ENCODE results near the gene PRKCQ.
"Not testable (repeated sequence)": the region's sequence is repeated elsewhere in the genome, so short reads cannot be mapped to it uniquely, and the experiment has no call there.

Gene PRKCQ

GRCh38 chr10:6592080-6592479 is 12.0 kb upstream of the PRKCQ start:
- no peak overlapping the region for H3K9ac ChIP-seq (ENCODE audit: low read length)
- no peak overlapping the region for H3K4me3 ChIP-seq (ENCODE audit: low read length)
- H3K4me1 ChIP-seq (ENCODE audit: control insufficient read depth, insufficient read depth, low read length): no peaks in the 10 kb centered on the region
- H3K36me3 ChIP-seq (ENCODE audit: control insufficient read depth, insufficient read depth, low read length, severe bottlenecking): no peaks in the 10 kb centered on the region
- DNase-seq (ENCODE audit: low read depth): no peak
- H3K27me3 ChIP-seq (replicated peaks; ENCODE audit: control insufficient read depth, insufficient read depth, low read length): peaks cover 27% of the 10 kb centered on the region
- no peaks in the 10 kb centered on the region for H3K9me3 ChIP-seq (ENCODE audit: control insufficient read depth, low read length)

DNA sequence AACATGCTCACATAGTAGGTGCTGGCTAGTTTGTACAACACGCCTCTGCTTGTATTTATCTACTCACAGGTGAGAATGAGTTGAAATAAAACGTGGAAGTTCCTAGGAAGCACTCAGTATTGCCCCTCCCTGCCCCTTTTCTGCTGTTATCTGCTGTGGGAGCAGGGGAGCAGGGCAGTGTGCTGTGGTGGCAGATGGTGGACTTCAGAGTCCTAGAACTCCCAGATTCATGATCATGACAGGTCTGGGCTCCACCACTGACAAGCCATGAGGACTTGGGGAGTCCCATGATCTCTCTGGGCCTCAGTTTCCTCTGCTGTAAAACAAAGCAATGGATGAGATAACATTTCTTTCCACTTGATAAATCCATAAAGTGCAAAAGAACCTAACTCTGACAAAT is 11.6 kb upstream of the PRKCQ start:
- Histone ChIP-seq H3K36me3 (ENCODE audit: control insufficient read depth, insufficient read depth, low read length, severe bottlenecking) (no peaks in the 10 kb centered on the region), H3K4me3 (ENCODE audit: low read length) (no peak overlapping the region), H3K27me3 (replicated peaks; ENCODE audit: control insufficient read depth, insufficient read depth, low read length) (peaks cover 27% of the 10 kb centered on the region), H3K4me1 (ENCODE audit: control insufficient read depth, insufficient read depth, low read length) (no peaks in the 10 kb centered on the region), H3K9me3 (ENCODE audit: control insufficient read depth, low read length) (no peaks in the 10 kb centered on the region), H3K9ac (ENCODE audit: low read length) (no peak overlapping the region)
- DNase-seq (ENCODE audit: low read depth): no peak

- H3K9ac ChIP-seq (ENCODE audit: low read length): no peak overlapping the region
- H3K4me1 ChIP-seq (ENCODE audit: control insufficient read depth, insufficient read depth, low read length): no peaks in the 10 kb centered on the region
- no peaks in the 10 kb centered on the region for H3K9me3 ChIP-seq (ENCODE audit: control insufficient read depth, low read length)
- H3K4me3 ChIP-seq (ENCODE audit: low read length): no peak overlapping the region
- H3K36me3 ChIP-seq (ENCODE audit: control insufficient read depth, insufficient read depth, low read length, severe bottlenecking): no peaks in the 10 kb centered on the region
- peaks cover 27% of the 10 kb centered on the region for H3K27me3 ChIP-seq (replicated peaks; ENCODE audit: control insufficient read depth, insufficient read depth, low read length)
- no peak for DNase-seq (ENCODE audit: low read depth)
Measured at GRCh38 chr10:6590100-6590499, 10.0 kb upstream of the PRKCQ start.

DNA sequence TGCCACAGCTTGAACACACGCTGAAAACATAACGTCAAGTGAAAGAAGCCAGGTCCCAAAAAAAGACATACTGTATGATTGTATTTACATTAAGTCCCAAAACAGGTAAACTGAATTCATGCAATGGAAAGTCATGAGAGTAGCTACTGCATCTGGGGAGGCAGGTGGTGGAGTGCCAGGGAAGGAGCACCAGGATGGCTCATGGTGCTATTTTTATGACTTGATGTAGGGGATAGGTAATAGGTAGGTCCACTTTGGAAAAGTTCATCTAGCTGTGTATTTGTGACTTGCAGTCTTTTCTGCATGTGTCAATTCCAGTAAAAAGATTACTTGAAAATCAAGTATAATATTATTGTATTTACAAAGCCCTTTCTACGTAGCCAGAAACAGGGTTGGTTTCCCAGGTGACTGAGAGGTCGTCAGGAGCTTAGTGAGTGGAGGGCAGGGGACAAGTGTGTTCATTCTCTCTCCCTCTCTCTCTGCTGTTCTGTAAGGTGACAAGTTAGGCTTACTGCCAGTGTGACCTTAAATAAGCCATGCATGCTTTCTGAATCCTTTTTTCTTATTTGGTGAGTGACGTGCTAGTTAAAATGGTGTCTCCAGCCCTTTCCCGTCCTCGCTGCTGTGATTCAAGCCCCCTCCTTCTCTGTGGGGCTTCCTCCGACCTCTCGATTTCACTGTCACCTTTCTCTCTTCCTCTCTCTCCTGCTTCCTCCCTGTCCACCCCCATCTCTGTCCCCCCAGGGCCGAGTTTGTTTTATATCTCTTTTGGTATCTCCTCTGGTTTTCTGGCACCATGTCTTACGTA is 9.4 kb upstream of the PRKCQ start:
- H3K4me1 ChIP-seq (ENCODE audit: control insufficient read depth, insufficient read depth, low read length): no peaks in the 10 kb centered on the region
- H3K4me3 ChIP-seq (ENCODE audit: low read length): no peak overlapping the region
- H3K27me3 ChIP-seq (replicated peaks; ENCODE audit: control insufficient read depth, insufficient read depth, low read length): peaks cover 26% of the 10 kb centered on the region
- no peak overlapping the region for H3K9ac ChIP-seq (ENCODE audit: low read length)
- no peak for DNase-seq (ENCODE audit: low read depth)
- no peaks in the 10 kb centered on the region for H3K9me3 ChIP-seq (ENCODE audit: control insufficient read depth, low read length)
- H3K36me3 ChIP-seq (ENCODE audit: control insufficient read depth, insufficient read depth, low read length, severe bottlenecking): no peaks in the 10 kb centered on the region

DNA sequence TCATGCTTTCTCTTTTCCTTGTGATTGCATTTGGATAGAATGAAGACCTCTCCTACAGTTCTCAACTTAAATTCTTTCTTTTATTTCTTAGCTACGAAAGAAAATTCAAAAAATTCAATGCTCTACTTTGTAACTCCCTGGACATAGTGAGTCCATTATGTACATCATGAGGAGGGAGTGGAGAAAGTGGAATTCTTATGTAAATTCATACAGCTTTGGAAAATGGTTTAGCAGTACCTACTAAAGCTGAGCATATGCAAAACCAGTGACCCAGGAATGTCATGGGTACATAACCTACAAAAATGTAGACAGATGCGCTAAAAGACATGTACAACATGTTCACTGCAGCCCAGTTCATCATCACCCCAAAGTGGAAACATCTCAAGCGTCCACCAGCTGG is 8.8 kb upstream of the PRKCQ start:
- Histone ChIP-seq H3K27me3 (replicated peaks; ENCODE audit: control insufficient read depth, insufficient read depth, low read length) (peaks cover 22% of the 10 kb centered on the region), H3K4me3 (ENCODE audit: low read length) (no peak overlapping the region), H3K9me3 (ENCODE audit: control insufficient read depth, low read length) (no peaks in the 10 kb centered on the region), H3K4me1 (ENCODE audit: control insufficient read depth, insufficient read depth, low read length) (no peaks in the 10 kb centered on the region), H3K36me3 (ENCODE audit: control insufficient read depth, insufficient read depth, low read length, severe bottlenecking) (no peaks in the 10 kb centered on the region), H3K9ac (ENCODE audit: low read length) (no peak overlapping the region)
- no peak for DNase-seq (ENCODE audit: low read depth)

DNA sequence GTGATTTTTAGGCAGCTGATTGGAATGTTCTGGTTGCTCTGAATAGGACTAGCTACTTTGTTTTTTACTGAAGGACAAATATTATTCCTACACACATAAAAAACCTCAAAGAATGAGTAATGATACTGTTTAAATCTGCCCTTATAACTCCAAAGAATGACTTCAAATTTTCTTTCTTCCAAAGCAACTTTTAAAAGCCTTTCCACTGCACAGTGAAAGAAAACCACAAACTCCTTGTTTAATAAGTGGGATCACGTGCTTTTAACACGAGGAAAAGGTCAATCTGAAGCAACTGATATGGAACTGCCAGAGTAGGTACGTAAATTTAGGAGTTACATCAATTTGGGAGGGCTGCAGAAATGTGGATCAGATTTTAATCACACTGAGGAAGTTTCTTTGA is 8.0 kb upstream of the PRKCQ start:
- no peaks in the 10 kb centered on the region for H3K36me3 ChIP-seq (ENCODE audit: control insufficient read depth, insufficient read depth, low read length, severe bottlenecking)
- H3K4me3 ChIP-seq (ENCODE audit: low read length): no peak overlapping the region
- no peak for DNase-seq (ENCODE audit: low read depth)
- H3K4me1 ChIP-seq (ENCODE audit: control insufficient read depth, insufficient read depth, low read length): no peaks in the 10 kb centered on the region
- H3K9me3 ChIP-seq (ENCODE audit: control insufficient read depth, low read length): no peaks in the 10 kb centered on the region
- H3K9ac ChIP-seq (ENCODE audit: low read length): no peak overlapping the region
- H3K27me3 ChIP-seq (replicated peaks; ENCODE audit: control insufficient read depth, insufficient read depth, low read length): peaks cover 26% of the 10 kb centered on the region

DNA sequence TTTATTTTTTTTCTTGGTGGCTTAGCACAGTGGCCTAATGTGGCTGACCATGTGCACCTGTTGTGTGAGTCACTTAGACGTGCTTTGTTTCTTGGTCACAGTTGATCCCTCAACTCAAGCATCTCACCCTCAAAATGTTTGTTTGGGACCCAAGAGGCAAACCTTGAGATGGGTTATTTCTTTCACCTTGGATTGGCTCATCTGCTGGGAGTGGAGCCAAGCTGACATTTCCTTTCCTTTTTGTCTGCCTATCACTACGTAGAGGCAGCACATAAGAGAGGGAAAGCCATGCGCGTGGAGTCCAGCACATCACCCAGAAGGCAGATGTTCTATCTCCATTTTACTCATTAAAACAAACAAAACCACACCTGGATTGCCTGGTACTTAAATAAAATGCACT is 6.4 kb upstream of the PRKCQ start:
- no peak for DNase-seq (ENCODE audit: low read depth)
- H3K4me3 ChIP-seq (ENCODE audit: low read length): no peak overlapping the region
- peaks cover 36% of the 10 kb centered on the region for H3K27me3 ChIP-seq (replicated peaks; ENCODE audit: control insufficient read depth, insufficient read depth, low read length)

DNA sequence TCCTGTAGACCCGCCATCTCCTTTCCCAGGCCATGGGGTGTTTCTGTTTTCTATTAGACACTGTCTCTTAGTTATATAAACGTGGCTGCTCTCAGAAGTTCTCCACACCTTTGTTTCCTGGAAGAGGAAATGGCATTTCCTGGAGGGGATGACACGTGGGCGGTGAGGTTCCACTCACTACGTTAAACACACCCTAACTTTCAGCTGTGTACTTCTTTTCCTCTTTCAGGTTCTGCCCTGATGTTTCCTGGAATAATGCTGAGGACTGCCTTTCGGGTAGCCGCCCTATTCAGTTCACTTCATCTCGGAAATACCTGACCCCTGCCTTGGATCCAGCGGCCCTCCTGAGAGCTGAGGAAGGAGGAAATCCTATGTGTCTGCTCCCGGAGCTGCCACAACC is 3.4 kb upstream of the PRKCQ start:
- Histone ChIP-seq H3K4me3 (ENCODE audit: low read length) (no peak overlapping the region), H3K27me3 (replicated peaks; ENCODE audit: control insufficient read depth, insufficient read depth, low read length) (peaks cover 37% of the 10 kb centered on the region), H3K36me3 (ENCODE audit: control insufficient read depth, insufficient read depth, low read length, severe bottlenecking) (no peaks in the 10 kb centered on the region), H3K9me3 (ENCODE audit: control insufficient read depth, low read length) (no peaks in the 10 kb centered on the region), H3K4me1 (ENCODE audit: control insufficient read depth, insufficient read depth, low read length) (peaks cover 4% of the 10 kb centered on the region), H3K9ac (ENCODE audit: low read length) (no peak overlapping the region)
- no peak for DNase-seq (ENCODE audit: low read depth)

More for the DNA sequence above, 6.4 kb upstream of the PRKCQ start:
- Histone ChIP-seq H3K4me1 (ENCODE audit: control insufficient read depth, insufficient read depth, low read length) (no peaks in the 10 kb centered on the region), H3K9ac (ENCODE audit: low read length) (no peak overlapping the region), H3K9me3 (ENCODE audit: control insufficient read depth, low read length) (no peaks in the 10 kb centered on the region), H3K36me3 (ENCODE audit: control insufficient read depth, insufficient read depth, low read length, severe bottlenecking) (no peaks in the 10 kb centered on the region)

GRCh38 chr10:6582913-6583312 is 2.8 kb upstream of the PRKCQ start:
- H3K4me1 ChIP-seq (ENCODE audit: control insufficient read depth, insufficient read depth, low read length); H3K4me3 ChIP-seq (ENCODE audit: low read length); H3K9ac ChIP-seq (ENCODE audit: low read length); DNase-seq (ENCODE audit: low read depth); H3K36me3 ChIP-seq (ENCODE audit: control insufficient read depth, insufficient read depth, low read length, severe bottlenecking); H3K9me3 ChIP-seq (ENCODE audit: control insufficient read depth, low read length): not testable (repeated sequence)
- peaks cover 39% of the 10 kb centered on the region for H3K27me3 ChIP-seq (replicated peaks; ENCODE audit: control insufficient read depth, insufficient read depth, low read length)

DNA sequence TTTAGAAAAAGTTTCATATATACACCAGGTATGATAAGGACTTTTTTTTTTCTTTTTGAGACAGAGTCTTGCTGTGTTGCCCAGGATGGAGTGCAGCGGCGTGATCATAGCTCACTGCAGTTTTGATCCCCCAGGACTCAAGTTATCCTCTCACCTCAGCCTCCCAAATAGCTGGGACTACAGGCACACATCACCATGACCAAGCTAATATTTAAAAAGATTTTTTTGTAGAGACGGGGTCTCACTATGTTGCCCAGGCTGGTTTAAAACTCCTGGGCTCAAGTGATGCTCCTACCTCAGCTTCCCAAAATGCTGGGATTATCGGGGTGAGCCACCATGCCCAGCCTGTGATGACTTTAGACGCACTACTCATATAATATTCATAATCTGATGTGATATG is 2.2 kb upstream of the PRKCQ start:
- Histone ChIP-seq H3K9me3 (ENCODE audit: control insufficient read depth, low read length) (no peaks in the 10 kb centered on the region), H3K4me3 (ENCODE audit: low read length) (no peak overlapping the region), H3K4me1 (ENCODE audit: control insufficient read depth, insufficient read depth, low read length) (peaks cover 4% of the 10 kb centered on the region), H3K27me3 (replicated peaks; ENCODE audit: control insufficient read depth, insufficient read depth, low read length) (peaks cover 45% of the 10 kb centered on the region), H3K9ac (ENCODE audit: low read length) (no peak overlapping the region), H3K36me3 (ENCODE audit: control insufficient read depth, insufficient read depth, low read length, severe bottlenecking) (no peaks in the 10 kb centered on the region)
- DNase-seq (ENCODE audit: low read depth): no peak

GRCh38 chr10:6581778-6582228 is 1.7 kb upstream of the PRKCQ start:
- DNase-seq (ENCODE audit: low read depth): no peak

GRCh38 chr10:6581223-6581622 is 1.1 kb upstream of the PRKCQ start:
- not testable (repeated sequence) for H3K4me3 ChIP-seq (ENCODE audit: low read length); DNase-seq (ENCODE audit: low read depth); H3K9ac ChIP-seq (ENCODE audit: low read length); H3K9me3 ChIP-seq (ENCODE audit: control insufficient read depth, low read length); H3K36me3 ChIP-seq (ENCODE audit: control insufficient read depth, insufficient read depth, low read length, severe bottlenecking); H3K4me1 ChIP-seq (ENCODE audit: control insufficient read depth, insufficient read depth, low read length)
- peaks cover 50% of the 10 kb centered on the region for H3K27me3 ChIP-seq (replicated peaks; ENCODE audit: control insufficient read depth, insufficient read depth, low read length)

More at GRCh38 chr10:6581778-6582228, 1.7 kb upstream of the PRKCQ start:
- H3K36me3 ChIP-seq (ENCODE audit: control insufficient read depth, insufficient read depth, low read length, severe bottlenecking): no peaks in the 10 kb centered on the region
- peaks cover 4% of the 10 kb centered on the region for H3K4me1 ChIP-seq (ENCODE audit: control insufficient read depth, insufficient read depth, low read length)
- H3K9ac ChIP-seq (ENCODE audit: low read length): no peak overlapping the region
- H3K4me3 ChIP-seq (ENCODE audit: low read length): no peak overlapping the region
- no peaks in the 10 kb centered on the region for H3K9me3 ChIP-seq (ENCODE audit: control insufficient read depth, low read length)
- H3K27me3 ChIP-seq (replicated peaks; ENCODE audit: control insufficient read depth, insufficient read depth, low read length): peaks cover 49% of the 10 kb centered on the region

All from adipocyte (in vitro differentiated cells).